GM19099 (cell line): ENCODE measurements around the gene DCHS1.

Source experiments
- POLR2A ChIP-seq: IDR thresholded peaks from 3 replicates; pipeline ENCODE4 v1.6.1; 2011; ENCODE audit warnings: low read depth; ENCODE audit not compliant: insufficient read length; ENCODE audit errors: extremely low read depth

The DCHS1 gene

DNA sequence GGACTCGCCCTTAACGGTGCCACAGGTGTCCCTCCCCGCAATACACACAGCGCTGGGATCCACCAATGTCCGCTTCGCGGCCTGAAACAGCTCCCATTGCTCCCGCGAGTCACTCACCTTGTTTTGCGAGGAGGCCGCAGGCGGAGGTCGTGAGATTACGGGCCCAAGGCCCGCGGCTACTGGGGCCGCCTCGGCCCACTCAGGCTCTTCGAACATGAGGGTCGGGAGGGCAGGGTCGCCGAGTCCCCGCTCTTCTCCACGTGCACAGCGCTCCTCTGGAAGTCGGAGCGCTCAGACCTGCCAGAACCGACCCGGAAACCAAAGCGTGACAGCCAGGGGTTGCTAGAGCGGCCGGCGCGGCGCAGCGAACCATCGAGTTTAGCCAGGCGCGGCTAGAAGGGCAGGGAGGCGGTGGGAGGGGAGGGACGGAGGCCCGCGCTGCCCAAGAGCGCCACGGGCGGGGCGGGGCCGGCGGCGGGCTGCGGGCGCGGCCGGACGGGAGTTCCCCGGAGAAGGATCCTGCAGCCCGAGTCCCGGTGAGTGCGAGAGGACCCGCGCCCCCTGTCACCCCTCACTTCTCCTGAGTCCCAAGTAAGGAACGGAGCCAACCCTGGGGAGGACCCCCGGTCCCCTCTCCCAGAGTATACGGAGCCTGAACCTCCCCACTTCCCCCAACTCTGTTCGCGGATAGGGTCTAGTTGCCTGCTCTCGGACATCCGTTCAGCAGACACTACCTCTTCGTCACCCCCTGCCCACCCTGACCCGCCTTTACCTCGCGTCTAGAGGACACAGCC, 52.1 kb downstream of the DCHS1 start, which contains the start of the genes ILK and RRP8:
Gene ILK, plus strand, starts transcription at position 488 of the 794 bp plus-strand sequence. CDS start 498 bp downstream, outside the sequence.
Gene RRP8, minus strand, starts transcription at position 330 of the 794 bp plus-strand sequence. Its CDS starts 114 bp downstream, at position 216.
- peak; percentile 82 for TF ChIP-seq POLR2A

DNA sequence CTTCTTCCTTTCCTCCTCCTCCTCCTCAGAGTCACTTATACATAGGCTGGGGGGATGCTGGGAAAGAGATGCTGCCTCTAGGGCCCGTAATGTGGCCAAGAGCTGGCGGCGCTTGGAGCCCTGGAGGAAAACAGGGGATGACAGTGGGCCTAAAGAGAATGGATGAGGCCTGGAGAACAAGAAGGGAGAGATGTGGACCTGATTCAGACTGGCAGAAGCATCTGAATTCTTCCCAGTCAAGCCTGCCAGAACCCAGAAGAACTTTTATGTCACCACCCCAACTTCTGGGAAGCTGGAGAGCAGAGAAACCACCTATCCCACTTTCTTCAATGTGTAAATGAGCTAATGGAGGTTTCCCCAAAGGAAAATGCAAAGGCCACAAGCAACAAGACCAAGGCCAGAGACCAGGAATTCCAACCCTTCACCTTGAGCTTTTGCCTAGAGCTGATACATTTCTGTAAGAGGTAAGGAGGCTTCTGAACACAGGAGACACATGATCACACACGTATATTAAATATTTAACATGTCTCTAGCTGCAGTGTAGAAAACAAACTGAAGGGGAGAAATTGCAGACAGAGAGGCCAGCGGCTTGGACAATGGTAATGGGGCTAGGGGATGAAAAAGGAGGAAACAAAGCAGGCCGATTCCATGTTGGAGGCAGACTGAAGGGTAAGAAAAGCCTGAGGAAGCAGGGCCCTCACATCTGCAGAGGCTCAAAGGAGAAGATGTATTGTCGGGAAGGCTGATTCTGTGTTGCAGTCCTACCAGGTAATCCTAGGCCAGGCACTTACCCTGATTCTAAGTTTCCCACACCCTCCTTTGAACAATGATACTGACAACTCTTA, 53.3 kb downstream of the DCHS1 start:
- no peak for TF ChIP-seq POLR2A

DNA sequence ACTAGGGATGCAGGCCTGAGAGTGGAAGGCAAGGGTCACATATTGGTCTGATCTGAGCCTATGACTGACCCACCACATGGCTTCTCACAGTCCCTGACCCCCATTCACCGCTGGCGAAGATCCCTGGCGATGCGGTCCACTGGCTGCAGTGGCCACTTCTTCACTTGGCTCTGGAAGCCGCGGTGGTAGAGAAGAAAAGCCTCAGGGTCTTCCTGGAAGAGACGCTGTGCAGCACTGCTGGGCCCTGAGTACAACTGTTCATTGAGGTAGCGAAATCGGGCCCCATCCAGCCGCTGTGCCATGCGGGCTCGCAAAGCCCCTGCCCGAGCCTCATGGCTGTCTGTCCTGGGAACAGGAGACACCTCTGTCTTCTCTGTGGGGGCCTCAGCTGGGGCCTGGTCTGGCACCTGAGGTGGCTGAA, 54.6 kb downstream of the DCHS1 start:
- TF ChIP-seq POLR2A, result no peak

DNA sequence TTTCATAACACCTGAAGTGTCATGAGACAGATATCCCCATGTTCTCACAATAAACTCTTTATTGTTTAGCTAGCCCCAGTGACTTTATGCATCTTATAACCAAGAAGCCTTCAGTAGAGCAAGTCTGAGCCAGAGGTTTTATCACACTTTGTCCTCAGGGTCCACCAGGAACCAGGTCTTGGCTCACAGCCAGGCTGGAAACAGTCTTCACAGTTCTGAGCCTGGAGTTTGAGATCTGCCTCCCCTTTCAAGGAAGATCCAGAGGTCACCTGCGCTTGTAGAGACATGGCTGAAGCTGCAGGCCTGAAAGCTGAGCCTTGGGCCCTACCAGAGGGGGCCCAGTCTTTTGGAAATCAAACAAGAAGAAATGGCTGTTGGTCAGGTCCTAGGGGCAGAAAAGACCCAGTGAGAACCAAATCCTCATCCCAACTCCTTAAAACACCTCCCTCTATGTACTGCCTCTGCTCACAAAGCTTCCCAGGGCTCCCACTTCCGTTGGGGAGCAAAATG, 55.7 kb downstream of the DCHS1 start:
- no peak for TF ChIP-seq POLR2A

DNA sequence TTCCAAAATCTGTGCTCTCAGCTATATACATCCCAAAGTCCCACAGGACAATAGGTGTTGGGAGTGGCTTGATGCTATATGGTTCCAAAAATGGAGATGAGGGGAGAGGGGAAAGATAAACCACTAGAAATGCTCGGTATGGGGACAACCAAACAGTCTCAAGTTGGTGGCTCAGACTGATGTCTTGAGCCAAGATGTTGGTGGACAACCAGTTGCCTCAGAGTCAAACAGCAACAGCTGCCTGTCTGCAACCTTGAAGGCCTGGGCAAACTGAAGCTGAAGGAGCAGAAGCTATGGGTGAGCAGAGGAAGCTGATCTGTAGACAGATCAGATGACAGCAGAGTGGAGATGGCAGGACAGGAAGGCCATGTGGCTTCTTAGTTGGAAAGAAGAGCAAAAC, 56.2 kb downstream of the DCHS1 start:
- TF ChIP-seq POLR2A, result no peak

DNA sequence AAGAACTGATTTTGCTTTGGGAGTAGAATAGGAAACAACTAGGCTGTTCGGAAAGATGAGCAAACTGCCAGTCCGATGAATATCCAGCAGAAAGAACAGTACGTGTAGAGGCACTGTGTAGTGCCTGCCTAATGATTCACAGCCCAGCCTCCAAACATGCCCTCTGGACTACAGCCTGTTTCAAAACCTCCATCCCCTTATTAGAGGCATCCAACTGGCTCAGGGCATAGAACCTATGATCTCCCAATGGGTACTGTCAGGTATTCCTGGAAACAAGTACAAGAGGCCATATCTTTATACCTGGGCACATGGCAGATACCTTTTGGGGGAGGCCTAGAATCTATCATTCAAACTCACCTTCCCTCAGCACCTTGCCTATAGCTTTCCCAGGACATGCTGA, 57.1 kb downstream of the DCHS1 start:
- TF ChIP-seq POLR2A, result no peak

DNA sequence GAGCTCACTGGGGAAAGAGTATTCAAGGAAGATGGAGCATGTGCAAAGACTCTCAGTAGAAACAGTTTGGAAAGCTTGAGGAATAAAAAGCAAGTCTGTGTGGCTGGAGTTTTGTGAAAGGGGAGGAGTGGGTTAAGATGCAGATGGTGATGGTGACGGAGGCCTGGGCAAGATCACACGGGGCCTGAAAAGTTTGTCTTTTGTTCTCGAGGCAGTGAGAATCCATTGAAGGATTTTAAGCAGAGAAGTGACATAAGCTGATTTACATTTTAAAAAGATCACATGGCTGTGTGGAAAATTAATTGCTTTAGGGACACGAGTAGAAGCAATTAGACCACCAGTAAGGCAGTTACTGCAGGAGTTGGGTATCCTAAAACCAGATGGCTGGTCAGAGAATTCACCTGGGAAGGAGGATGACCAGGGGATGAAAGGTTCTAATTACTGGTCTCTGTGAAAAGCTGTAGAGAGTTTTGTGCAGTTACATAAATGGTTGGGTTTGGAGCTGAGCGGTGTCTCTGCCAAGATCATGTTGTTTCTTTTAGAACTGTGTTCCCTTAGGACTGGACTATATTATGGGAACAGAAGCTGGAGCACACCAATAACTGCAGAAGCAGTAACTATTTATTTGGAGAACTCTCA, 59.3 kb downstream of the DCHS1 start:
- TF ChIP-seq POLR2A, result no peak

DNA sequence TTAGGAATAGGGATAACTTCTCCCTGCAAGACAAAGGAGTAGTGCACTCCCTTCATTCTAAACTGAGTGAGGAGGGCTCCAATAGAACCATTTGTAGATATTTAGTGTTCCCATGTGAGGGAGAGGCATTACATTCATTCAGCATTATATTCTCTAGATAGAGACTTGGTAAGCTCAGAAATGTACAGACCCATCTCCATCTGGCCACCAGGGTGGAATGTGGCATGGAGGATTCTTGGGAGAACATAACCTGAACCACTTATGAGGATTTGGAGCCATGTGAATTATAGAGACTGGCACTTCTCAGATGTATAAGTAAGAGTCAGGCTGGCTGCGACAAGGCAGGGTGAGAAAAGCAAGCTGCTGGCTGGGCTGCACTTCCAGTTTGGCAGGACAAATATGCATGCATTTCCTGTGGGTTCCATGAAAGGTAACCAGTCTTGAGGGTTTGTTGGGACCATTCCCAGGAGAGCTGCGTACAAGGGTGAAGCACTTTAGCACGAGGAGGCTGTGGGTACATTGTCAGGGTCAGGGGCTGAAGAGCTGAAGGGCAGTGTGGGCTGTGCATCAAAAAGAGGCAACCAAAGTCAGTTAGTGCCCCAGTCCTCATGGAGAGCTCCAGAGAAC, 61.4 kb downstream of the DCHS1 start:
- no peak for TF ChIP-seq POLR2A

DNA sequence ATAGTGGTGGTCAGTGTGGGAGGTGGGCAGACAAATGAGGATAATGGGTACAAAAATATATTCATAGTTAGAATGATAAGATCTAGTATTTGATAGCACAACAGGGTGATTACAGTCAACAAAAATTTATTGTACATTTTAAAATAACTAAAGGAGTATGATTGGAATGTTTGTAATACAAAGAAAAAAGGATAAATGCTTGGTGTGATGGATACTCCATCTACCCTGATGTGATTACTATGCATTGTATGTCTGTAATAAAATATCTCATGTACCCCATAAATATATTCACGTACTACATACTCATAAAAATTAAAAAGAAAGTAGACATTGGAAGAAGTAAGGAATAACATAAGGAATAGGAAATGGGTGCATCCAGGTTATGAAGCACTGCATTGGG, 67.6 kb downstream of the DCHS1 start:
- no peak for TF ChIP-seq POLR2A

DNA sequence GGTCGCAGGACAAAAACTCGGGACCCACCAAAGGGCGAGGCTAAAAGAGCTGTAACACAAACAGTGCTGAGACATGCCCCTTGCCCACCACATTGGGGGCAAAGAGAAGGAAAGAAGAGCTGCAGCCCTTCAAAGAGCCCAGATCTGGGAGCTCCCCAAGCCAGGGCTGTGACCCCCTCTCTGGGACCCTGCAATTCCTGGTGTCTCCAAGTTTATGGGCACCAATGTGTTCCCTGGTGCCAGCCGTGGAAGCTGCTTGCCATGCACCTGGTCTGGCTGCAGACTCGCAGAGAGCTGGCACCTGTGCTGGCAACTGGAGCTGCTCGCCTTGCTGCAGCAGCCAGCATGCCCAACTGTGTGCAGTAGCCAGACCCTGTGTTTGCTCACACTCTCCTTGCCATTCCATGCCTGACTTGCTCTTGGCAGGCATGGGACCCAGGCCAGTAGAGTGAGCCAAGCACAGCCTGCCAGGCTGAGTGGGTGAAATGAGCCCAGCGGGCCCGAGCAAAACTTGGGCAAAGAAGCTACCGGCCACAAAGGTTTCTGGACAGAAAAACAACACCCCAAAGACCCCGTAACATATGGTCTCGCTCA, 68.2 kb downstream of the DCHS1 start:
- TF ChIP-seq POLR2A, result no peak

DNA sequence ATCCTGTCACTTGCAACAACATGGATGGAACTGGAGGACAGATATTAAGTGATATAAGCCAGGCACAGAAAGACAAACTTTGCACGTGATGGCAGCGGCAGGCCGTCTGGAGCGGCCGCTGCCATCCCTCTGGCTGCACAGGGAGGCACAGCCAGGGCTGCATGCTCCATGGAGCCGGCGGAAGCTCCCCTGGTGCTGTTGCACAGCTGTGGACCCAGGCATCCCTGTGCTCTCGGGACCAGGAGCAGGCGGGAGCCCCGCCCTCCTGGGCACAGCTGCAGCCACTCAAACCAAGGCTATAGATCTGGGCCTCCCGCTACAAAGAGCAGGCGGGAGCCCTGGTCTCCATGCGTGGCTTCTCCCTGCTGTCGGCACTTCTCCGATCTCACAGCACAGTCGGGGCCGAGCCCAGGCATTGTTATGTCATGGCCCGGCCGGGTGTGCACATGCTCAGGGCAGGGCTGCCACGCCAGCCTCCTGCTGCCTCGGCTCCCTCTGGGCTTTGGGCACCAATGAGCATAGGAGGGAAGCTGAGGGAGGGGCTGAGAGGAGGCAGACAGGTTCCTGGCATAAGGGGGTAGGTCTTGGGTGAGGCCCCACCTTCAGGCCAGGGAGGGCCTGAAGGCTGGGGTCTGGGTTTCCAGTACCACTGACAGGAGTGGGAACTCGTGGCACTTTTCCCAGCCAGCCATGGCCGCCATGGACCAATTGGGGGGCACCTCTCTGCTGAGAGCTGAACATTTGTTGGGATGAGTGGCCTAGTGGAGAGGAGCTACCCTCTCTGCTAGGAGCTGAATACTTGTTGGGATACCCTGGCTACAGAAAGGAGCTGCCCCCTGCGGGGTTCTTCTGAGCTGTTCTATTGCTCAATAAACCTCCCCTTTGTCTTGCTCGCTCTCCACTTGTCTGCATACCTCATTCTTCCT, 68.9 kb downstream of the DCHS1 start:
- TF ChIP-seq POLR2A, result no peak

DNA sequence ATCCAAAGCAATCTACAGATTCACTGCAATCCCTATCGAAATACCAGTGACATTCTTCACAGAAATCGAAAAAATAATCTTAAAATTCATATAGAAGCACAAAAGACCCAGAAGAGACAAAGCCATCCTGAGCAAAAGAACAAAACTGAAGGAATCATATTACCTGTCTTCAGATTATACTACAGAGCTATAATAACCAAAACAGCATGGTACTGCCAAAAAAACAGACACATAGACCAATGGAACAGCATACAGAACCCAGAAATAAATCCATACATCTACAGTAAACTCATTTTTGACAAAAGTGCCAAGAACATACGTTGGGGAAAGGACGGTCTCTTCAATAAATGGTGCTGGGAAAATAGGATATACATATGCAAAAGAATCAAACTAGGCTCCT, 71.1 kb downstream of the DCHS1 start:
- TF ChIP-seq POLR2A, result no peak

DNA sequence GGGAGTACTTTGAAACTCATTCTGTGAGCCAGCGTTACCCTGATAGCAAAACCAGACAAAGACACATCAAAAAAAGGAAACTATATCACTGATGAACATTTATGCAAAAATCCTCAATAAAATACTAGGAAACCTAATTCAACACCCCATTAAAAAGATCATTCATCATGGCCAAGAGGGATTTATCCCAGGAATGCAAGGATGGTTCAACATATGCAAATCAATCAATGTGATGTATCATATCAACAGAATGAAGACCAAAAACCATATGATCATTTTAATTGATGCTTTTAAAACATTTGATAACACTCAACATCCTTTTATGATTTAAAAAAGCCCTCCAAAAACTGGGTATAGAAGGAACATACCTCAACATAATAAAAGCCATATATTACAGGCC, 72.0 kb downstream of the DCHS1 start:
- TF ChIP-seq POLR2A, result no peak

DNA sequence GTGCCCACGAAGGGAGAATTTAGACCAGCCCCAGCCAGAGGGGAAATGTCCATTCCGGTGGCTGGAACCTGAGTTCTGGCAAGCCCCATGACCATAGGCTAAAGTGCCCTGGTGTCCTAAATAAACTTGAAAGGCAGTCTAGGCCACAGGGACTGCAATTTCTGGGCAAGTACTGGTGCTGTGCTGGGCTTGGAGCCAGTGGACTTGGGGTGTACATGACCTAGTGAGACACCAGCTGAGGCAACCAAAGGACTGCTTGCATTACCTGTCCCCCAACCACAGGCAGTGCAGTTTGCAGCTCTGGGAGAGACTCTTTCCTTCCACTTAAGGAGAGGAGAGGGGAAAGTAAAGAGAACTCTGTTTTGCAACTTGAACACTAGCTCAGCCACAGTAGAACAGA, 75.9 kb downstream of the DCHS1 start:
- TF ChIP-seq POLR2A, result no peak

DNA sequence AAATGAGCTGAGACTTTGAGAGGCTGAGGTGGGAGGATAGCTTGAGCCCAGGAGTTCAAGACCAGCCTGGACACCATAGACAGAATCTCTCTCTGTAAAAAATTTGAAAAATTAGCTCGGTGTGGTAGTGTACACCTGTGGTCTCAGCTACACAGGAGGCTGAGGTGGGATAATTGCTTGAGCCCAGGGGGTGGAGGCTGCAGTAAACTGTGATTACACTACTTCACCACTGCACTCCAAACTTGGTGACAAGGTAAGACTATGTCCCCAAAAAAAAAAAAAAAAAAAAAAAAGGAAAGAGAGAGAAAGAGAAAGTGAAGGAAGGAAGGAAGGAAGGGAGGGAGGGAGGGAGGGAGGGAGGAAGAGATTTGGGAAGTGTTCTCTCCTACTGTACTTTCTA, 77.5 kb downstream of the DCHS1 start:
- no peak for TF ChIP-seq POLR2A
